ENCODE data around the gene HRCT1. TPM values are rescaled to one million over a fixed set of nuclear protein-coding genes. Genes with fewer than 3 reads are reported as not detected.

The HRCT1 gene
- total RNA-seq, 2 experiments from 2014 or later, result not detected

- no peaks in the 10 kb centered on the region for H3K36me3 Mint-ChIP-seq
- H3K4me1 Mint-ChIP-seq, result peaks cover 7% of the 10 kb centered on the region
- POLR2A ChIA-PET, result no interaction called here
- ATAC-seq (ENCODE audit: low read depth), result no peak
- H3K27ac Mint-ChIP-seq, result no peak overlapping the region
- DNase-seq, result no peak
- H3K9me3 Mint-ChIP-seq, result no peaks in the 10 kb centered on the region
- H3K27me3 Mint-ChIP-seq, result no peaks in the 10 kb centered on the region
- no peak overlapping the region for H3K4me3 Mint-ChIP-seq
Observed at GRCh38 chr9:35915681-35916294, 9.8 kb downstream of the HRCT1 start.

GRCh38 chr9:35917261-35917660 is 11.3 kb downstream of the HRCT1 start:
- no peak overlapping the region for H3K27ac Mint-ChIP-seq
- H3K4me1 Mint-ChIP-seq, result no peaks in the 10 kb centered on the region
- no peak for DNase-seq
- POLR2A ChIA-PET, result interaction anchor here (0.6 to 1.4 kb wide), 2 partner anchors 23 to 280 kb away, joined by 3 read pairs; no protein-coding TSS in a partner anchor
- no peaks in the 10 kb centered on the region for H3K9me3 Mint-ChIP-seq
- H3K27me3 Mint-ChIP-seq, result no peaks in the 10 kb centered on the region
- no peak overlapping the region for H3K4me3 Mint-ChIP-seq
- no peak for ATAC-seq (ENCODE audit: low read depth)
- H3K36me3 Mint-ChIP-seq, result no peaks in the 10 kb centered on the region

- ATAC-seq (ENCODE audit: low read depth) (no peak), DNase-seq (no peak)
- Mint-ChIP-seq H3K36me3 (no peaks in the 10 kb centered on the region), H3K4me1 (no peaks in the 10 kb centered on the region), H3K27me3 (no peaks in the 10 kb centered on the region), H3K9me3 (no peaks in the 10 kb centered on the region), H3K27ac (no peak overlapping the region), H3K4me3 (no peak overlapping the region)
- POLR2A ChIA-PET, result no interaction called here
Observed at GRCh38 chr9:35918780-35919179, 12.8 kb downstream of the HRCT1 start.

- Mint-ChIP-seq H3K27me3 (no peaks in the 10 kb centered on the region), H3K4me3 (no peak overlapping the region), H3K36me3 (no peaks in the 10 kb centered on the region), H3K9me3 (no peaks in the 10 kb centered on the region), H3K4me1 (peaks cover 2% of the 10 kb centered on the region), H3K27ac (no peak overlapping the region)
- no peak for ATAC-seq (ENCODE audit: low read depth)
- POLR2A ChIA-PET, result no interaction called here
- DNase-seq, result no peak
Observed at GRCh38 chr9:35919212-35920008, 13.4 kb downstream of the HRCT1 start.

- no peak for DNase-seq
- POLR2A ChIA-PET, result interaction anchor here (0.7 kb wide), 1 partner anchor 111 kb away, joined by 3 read pairs; no protein-coding TSS in a partner anchor
- Mint-ChIP-seq H3K4me3 (no peak overlapping the region), H3K9me3 (no peaks in the 10 kb centered on the region), H3K27ac (no peak overlapping the region), H3K36me3 (no peaks in the 10 kb centered on the region), H3K27me3 (no peaks in the 10 kb centered on the region), H3K4me1 (peaks cover 2% of the 10 kb centered on the region)
- no peak for ATAC-seq (ENCODE audit: low read depth)
Observed at GRCh38 chr9:35920051-35920620, 14.1 kb downstream of the HRCT1 start.

GRCh38 chr9:35923598-35923926 is 17.6 kb downstream of the HRCT1 start:
- Mint-ChIP-seq H3K27ac (no peak overlapping the region), H3K9me3 (no peaks in the 10 kb centered on the region), H3K36me3 (no peaks in the 10 kb centered on the region), H3K27me3 (no peaks in the 10 kb centered on the region), H3K4me3 (no peak overlapping the region), H3K4me1 (peaks cover 2% of the 10 kb centered on the region)
- no peak for DNase-seq
- ATAC-seq (ENCODE audit: low read depth), result no peak
- POLR2A ChIA-PET, result no interaction called here

GRCh38 chr9:35923927-35924763 is 18.1 kb downstream of the HRCT1 start:
- POLR2A ChIA-PET, result no interaction called here
- H3K27ac Mint-ChIP-seq, result no peak overlapping the region
- no peaks in the 10 kb centered on the region for H3K36me3 Mint-ChIP-seq
- no peaks in the 10 kb centered on the region for H3K27me3 Mint-ChIP-seq
- H3K4me3 Mint-ChIP-seq, result no peak overlapping the region
- no peak for DNase-seq
- no peaks in the 10 kb centered on the region for H3K9me3 Mint-ChIP-seq
- no peak for ATAC-seq (ENCODE audit: low read depth)
- H3K4me1 Mint-ChIP-seq, result peaks cover 2% of the 10 kb centered on the region

- H3K4me1 Mint-ChIP-seq, result peaks cover 13% of the 10 kb centered on the region
- no peak overlapping the region for H3K27ac Mint-ChIP-seq
- DNase-seq (no peak), ATAC-seq (ENCODE audit: low read depth) (no peak)
- no peaks in the 10 kb centered on the region for H3K27me3 Mint-ChIP-seq
- no peak overlapping the region for H3K4me3 Mint-ChIP-seq
- POLR2A ChIA-PET, result no interaction called here
- no peaks in the 10 kb centered on the region for H3K9me3 Mint-ChIP-seq
- H3K36me3 Mint-ChIP-seq, result no peaks in the 10 kb centered on the region
Observed at GRCh38 chr9:35928591-35929452, 22.8 kb downstream of the HRCT1 start.

- POLR2A ChIA-PET, result interaction anchor here (0.7 kb wide), 1 partner anchor 27 kb away, joined by 3 read pairs; no protein-coding TSS in a partner anchor
- Mint-ChIP-seq H3K4me3 (no peak overlapping the region), H3K36me3 (no peaks in the 10 kb centered on the region), H3K27ac (no peak overlapping the region), H3K27me3 (no peaks in the 10 kb centered on the region), H3K9me3 (no peaks in the 10 kb centered on the region), H3K4me1 (peaks cover 11% of the 10 kb centered on the region)
- DNase-seq (no peak), ATAC-seq (ENCODE audit: low read depth) (no peak)
Observed at GRCh38 chr9:35929453-35929718, 23.4 kb downstream of the HRCT1 start.

- Mint-ChIP-seq H3K27me3 (no peaks in the 10 kb centered on the region), H3K4me1 (peaks cover 11% of the 10 kb centered on the region), H3K9me3 (no peaks in the 10 kb centered on the region), H3K36me3 (peaks cover 1% of the 10 kb centered on the region), H3K4me3 (no peak overlapping the region), H3K27ac (no peak overlapping the region)
- DNase-seq (no peak), ATAC-seq (ENCODE audit: low read depth) (no peak)
- POLR2A ChIA-PET, result no interaction called here
Observed at GRCh38 chr9:35930521-35930920, 24.5 kb downstream of the HRCT1 start.

- ATAC-seq (ENCODE audit: low read depth) (no peak), DNase-seq (no peak)
- Mint-ChIP-seq H3K36me3 (peaks cover 1% of the 10 kb centered on the region), H3K27me3 (no peaks in the 10 kb centered on the region), H3K27ac (no peak overlapping the region), H3K4me1 (peaks cover 11% of the 10 kb centered on the region), H3K4me3 (no peak overlapping the region), H3K9me3 (no peaks in the 10 kb centered on the region)
- POLR2A ChIA-PET, result no interaction called here
Observed at GRCh38 chr9:35930989-35931388, 25.0 kb downstream of the HRCT1 start.

- H3K27me3 Mint-ChIP-seq, result no peaks in the 10 kb centered on the region
- H3K27ac Mint-ChIP-seq, result peak overlapping the region; percentile 65
- peaks cover 17% of the 10 kb centered on the region for H3K4me1 Mint-ChIP-seq
- ATAC-seq (ENCODE audit: low read depth), result peak; percentile 86
- DNase-seq, result no peak
- POLR2A ChIA-PET, result interaction anchor here (0.6 kb wide), 1 partner anchor 13 kb away, joined by 4 read pairs; no protein-coding TSS in a partner anchor
- H3K36me3 Mint-ChIP-seq, result peaks cover 10% of the 10 kb centered on the region
- H3K4me3 Mint-ChIP-seq, result no peak overlapping the region
- H3K9me3 Mint-ChIP-seq, result peaks cover 8% of the 10 kb centered on the region
Observed at GRCh38 chr9:35932735-35933134, 26.7 kb downstream of the HRCT1 start.

Measured in activated naive CD8-positive, alpha-beta T cell treated with anti-CD3 and anti-CD28 coated beads, Interleukin-2, amount 10 ng/mL, durations not matched to agents 7 days and 5 days (primary cell).